NCI-H2196 (cell line): ENCODE results near the gene VEGFC.

ENCODE experiments used
- DNase-seq: peaks from one replicate; lab custom pipeline; 2025; ENCODE audit not compliant: unreplicated experiment; lab: John Stamatoyannopoulos, UW

The VEGFC gene

GRCh38 chr4:176767183-176767582 is 25.5 kb downstream of the VEGFC start:
- DNase-seq = no peak

GRCh38 chr4:176762661-176763308 is 29.9 kb downstream of the VEGFC start:
- DNase-seq = no peak

- DNase-seq = no peak
These were observed 30.9 kb downstream of the VEGFC start for GRCh38 chr4:176761872-176762271.

GRCh38 chr4:176760471-176760870 is 32.3 kb downstream of the VEGFC start:
- no peak for DNase-seq

- DNase-seq = no peak
These were observed 34.0 kb downstream of the VEGFC start for GRCh38 chr4:176758731-176759130.

GRCh38 chr4:176758323-176758722 is 34.4 kb downstream of the VEGFC start:
- no peak for DNase-seq

GRCh38 chr4:176755613-176756012 is 37.1 kb downstream of the VEGFC start:
- no peak for DNase-seq

GRCh38 chr4:176755001-176755400 is 37.7 kb downstream of the VEGFC start:
- no peak for DNase-seq

- DNase-seq = no peak
These were observed 39.7 kb downstream of the VEGFC start for GRCh38 chr4:176753049-176753448.

- DNase-seq = no peak
These were observed 40.5 kb downstream of the VEGFC start for GRCh38 chr4:176752191-176752749.

- no peak for DNase-seq
These were observed 41.7 kb downstream of the VEGFC start for GRCh38 chr4:176751061-176751460.

- no peak for DNase-seq
These were observed 45.9 kb downstream of the VEGFC start for GRCh38 chr4:176746846-176747245.

GRCh38 chr4:176745902-176746301 is 46.8 kb downstream of the VEGFC start:
- no peak for DNase-seq

GRCh38 chr4:176744091-176744490 is 48.6 kb downstream of the VEGFC start:
- DNase-seq = no peak

GRCh38 chr4:176742211-176742610 is 50.5 kb downstream of the VEGFC start:
- no peak for DNase-seq

- DNase-seq = no peak
These were observed 51.5 kb downstream of the VEGFC start for GRCh38 chr4:176741253-176741652.

- no peak for DNase-seq
These were observed 57.4 kb downstream of the VEGFC start for GRCh38 chr4:176735300-176735699.

GRCh38 chr4:176734461-176734860 is 58.3 kb downstream of the VEGFC start:
- no peak for DNase-seq

- no peak for DNase-seq
These were observed 63.2 kb downstream of the VEGFC start for GRCh38 chr4:176729489-176729888.

- no peak for DNase-seq
These were observed 65.9 kb downstream of the VEGFC start for GRCh38 chr4:176726803-176727202.

- no peak for DNase-seq
These were observed 71.3 kb downstream of the VEGFC start for GRCh38 chr4:176721459-176721858.

GRCh38 chr4:176718881-176719280 is 73.8 kb downstream of the VEGFC start:
- no peak for DNase-seq

GRCh38 chr4:176717237-176717636 is 75.5 kb downstream of the VEGFC start:
- no peak for DNase-seq
